GM23338 (cell line): Measurements from ENCODE around the gene TPH1. TPM values are rescaled to one million over a fixed set of nuclear protein-coding genes. Genes with fewer than 3 reads are reported as not detected.

Experiments used
- ATAC-seq: fragments of 200-7000 bp; cut with Tn5 transposase; 3 replicates; pipeline ENCODE4 v1.9.1; 2020
- DNase-seq: peaks from one replicate; pipeline ENCODE4 v3.0.0-alpha.2; 2015; ENCODE audit warnings: low spot score
- H2AFZ ChIP-seq: fragments of 200-600 bp; sonication (generic); 2 replicates; pipeline ENCODE4 v1.8.0; 2016; ENCODE audit warnings: antibody characterized with exemption, mild to moderate bottlenecking, moderate library complexity
- H3F3A ChIP-seq: fragments of 200-600 bp; sonication (generic); replicated peaks from 2 replicates; pipeline ENCODE4 v1.8.0; 2017; ENCODE audit warnings: antibody characterized with exemption, mixed run types, low read depth
- H3K27ac ChIP-seq: fragments of 200-600 bp; sonication (generic); 2 replicates; pipeline ENCODE4 v1.6.1; 2016; ENCODE audit warnings: low read depth
- H3K27me3 ChIP-seq: fragments of 200-600 bp; sonication (generic); 2 replicates; pipeline ENCODE4 v1.8.0; 2016; ENCODE audit warnings: mild to moderate bottlenecking, mixed run types, moderate library complexity; ENCODE audit not compliant: insufficient read depth
- H3K36me3 ChIP-seq: fragments of 200-600 bp; sonication (generic); 2 replicates; pipeline ENCODE4 v1.8.0; 2016; ENCODE audit warnings: mild to moderate bottlenecking; ENCODE audit not compliant: insufficient read depth
- H3K4me1 ChIP-seq: fragments of 200-600 bp; sonication (generic); 2 replicates; pipeline ENCODE4 v1.8.0; 2016; ENCODE audit warnings: mild to moderate bottlenecking, moderate library complexity; ENCODE audit not compliant: insufficient read depth
- H3K4me2 ChIP-seq: fragments of 200-600 bp; sonication (generic); 2 replicates; pipeline ENCODE4 v1.7.1; 2017; ENCODE audit warnings: mixed run types
- H3K4me3 ChIP-seq: fragments of 200-600 bp; sonication (generic); 2 replicates; pipeline ENCODE4 v1.6.1; 2016; ENCODE audit warnings: mixed run types
- H3K79me2 ChIP-seq: fragments of 200-600 bp; sonication (generic); replicated peaks from 2 replicates; pipeline ENCODE4 v1.8.0; 2017; ENCODE audit warnings: mild to moderate bottlenecking; ENCODE audit not compliant: insufficient read depth
- H3K9me2 ChIP-seq: fragments of 200-600 bp; sonication (generic); 2 replicates; pipeline ENCODE4 v1.8.0; 2017; ENCODE audit not compliant: insufficient read depth
- H4K20me1 ChIP-seq: fragments of 200-600 bp; sonication (generic); replicated peaks from 2 replicates; pipeline ENCODE4 v1.8.0; 2017; ENCODE audit warnings: mild to moderate bottlenecking; ENCODE audit not compliant: insufficient read depth
- H3K27ac Mint-ChIP-seq: 2 replicates; pipeline ENCODE4 v1.8.0; 2020; ENCODE audit warnings: inconsistent platforms, mild to moderate bottlenecking, moderate library complexity, mixed read lengths
- H3K27me3 Mint-ChIP-seq: 3 replicates; pipeline ENCODE4 v1.8.0; 2022; ENCODE audit warnings: low read depth, mild to moderate bottlenecking, moderate library complexity, mixed read lengths, inconsistent platforms; ENCODE audit not compliant: insufficient read depth, poor library complexity
- H3K36me3 Mint-ChIP-seq: 3 replicates; pipeline ENCODE4 v1.8.0; 2021; ENCODE audit warnings: low read depth, mild to moderate bottlenecking, inconsistent platforms, moderate library complexity, mixed read lengths
- H3K4me1 Mint-ChIP-seq: 3 replicates; pipeline ENCODE4 v1.8.0; 2020; ENCODE audit warnings: mild to moderate bottlenecking, inconsistent platforms, mixed read lengths
- H3K4me3 Mint-ChIP-seq: 3 replicates; pipeline ENCODE4 v1.8.0; 2021; ENCODE audit warnings: moderate library complexity, mild to moderate bottlenecking, inconsistent platforms, mixed read lengths
- H3K9me3 Mint-ChIP-seq: 3 replicates; pipeline ENCODE4 v1.8.0; 2020; ENCODE audit warnings: moderate library complexity, mild to moderate bottlenecking, inconsistent platforms, mixed read lengths
- CREB1 ChIP-seq: fragments of 250-450 bp; sonication (Bioruptor Pico); IDR thresholded peaks from 2 replicates; pipeline ENCODE4 v1.5.0; 2020; ENCODE audit warnings: low read depth, mild to moderate bottlenecking, moderate library complexity
- ETS1 ChIP-seq: IDR thresholded peaks from 2 replicates; pipeline ENCODE4 v1.6.1; 2016; ENCODE audit warnings: antibody characterized with exemption
- EZH2phosphoT487 ChIP-seq: fragments of 200-600 bp; sonication (generic); IDR thresholded peaks from one replicate; pipeline ENCODE4 v1.8.1; 2018; ENCODE audit warnings: antibody characterized with exemption; ENCODE audit not compliant: unreplicated experiment
- NANOG ChIP-seq: IDR thresholded peaks from 2 replicates; pipeline ENCODE4 v1.6.1; 2016; ENCODE audit warnings: antibody characterized with exemption, borderline replicate concordance
- REST ChIP-seq: IDR thresholded peaks from one replicate; pipeline ENCODE4 v1.6.1; 2018; ENCODE audit warnings: antibody characterized with exemption; ENCODE audit not compliant: unreplicated experiment
- ZNF331 ChIP-seq: fragments of 250-450 bp; sonication (Bioruptor Pico); IDR thresholded peaks from 2 replicates; pipeline ENCODE4 v1.5.0; 2020; ENCODE audit warnings: low read depth, mild to moderate bottlenecking, moderate library complexity
- ZNF462 ChIP-seq: fragments of 250-450 bp; sonication (Bioruptor Pico); IDR thresholded peaks from 2 replicates; pipeline ENCODE4 v1.5.0; 2020; ENCODE audit warnings: mild to moderate bottlenecking, moderate library complexity
- polyA plus RNA-seq: library from polyadenylated mRNA; unstranded; fragments of >200 nt; fragmentation: Nextera tagmentation; extraction: Ambion mirVana; gene quantifications from 2 replicates; pipeline ENCODE4 v1.2.1, GENCODE V29; 2016
- total RNA-seq: library from RNA; depleted of rRNA; stranded (reverse); fragments of >200 nt; shearing (Covaris generic); gene quantifications from 2 replicates; pipeline ENCODE4 v1.2.3, GENCODE V29; 2014

The TPH1 gene
- total and polyA plus RNA-seq, 2 experiments from 2014 or later, result 0.07 to 0.13 TPM

GRCh38 chr11:18022419-18022818 lies 23.6 kb downstream of the TPH1 start:
- Histone ChIP-seq H3K27me3 (no peaks in the 10 kb centered on the region), H2AFZ (no peak overlapping the region), H3F3A (no peaks in the 10 kb centered on the region), H3K79me2 (no peaks in the 10 kb centered on the region), H3K27ac (no peak overlapping the region), H4K20me1 (no peaks in the 10 kb centered on the region), H3K9me2 (no peaks in the 10 kb centered on the region), H3K36me3 (no peaks in the 10 kb centered on the region), H3K4me3 (no peak overlapping the region), H3K4me1 (peaks cover 6% of the 10 kb centered on the region; the same call in 1 of the 2 replicates), H3K4me2 (no peak overlapping the region)
- no peaks in the 10 kb centered on the region for H3K27me3 Mint-ChIP-seq
- H3K27ac Mint-ChIP-seq, result no peak overlapping the region
- no peak for DNase-seq
- H3K9me3 Mint-ChIP-seq, result no peaks in the 10 kb centered on the region
- peaks cover 4% of the 10 kb centered on the region; the same call in 2 of the 3 replicates for H3K4me1 Mint-ChIP-seq
- no peak for TF ChIP-seq ZNF462 (CRISPR knock-in tag)
- no peak for TF ChIP-seq ETS1
- TF ChIP-seq CREB1 (CRISPR knock-in tag), result no peak
- H3K4me3 Mint-ChIP-seq, result no peak overlapping the region
- no peak for ATAC-seq
- H3K36me3 Mint-ChIP-seq, result no peaks in the 10 kb centered on the region

GRCh38 chr11:18019650-18020049 lies 26.4 kb downstream of the TPH1 start:
- no peak for ATAC-seq
- H3K27ac ChIP-seq, result no peak overlapping the region
- H3K4me1 ChIP-seq, result no peaks in the 10 kb centered on the region
- H3K36me3 ChIP-seq, result no peaks in the 10 kb centered on the region
- no peak overlapping the region for H3K4me3 Mint-ChIP-seq
- no peak overlapping the region for H3K4me2 ChIP-seq
- H3K4me1 Mint-ChIP-seq, result peaks cover 5% of the 10 kb centered on the region; the same call in 2 of the 3 replicates
- H3K9me3 Mint-ChIP-seq, result no peaks in the 10 kb centered on the region
- no peaks in the 10 kb centered on the region for H4K20me1 ChIP-seq
- no peak overlapping the region for H3K27ac Mint-ChIP-seq
- no peak for DNase-seq
- H3K36me3 Mint-ChIP-seq, result no peaks in the 10 kb centered on the region
- H3K9me2 ChIP-seq, result no peaks in the 10 kb centered on the region
- H3F3A ChIP-seq, result no peaks in the 10 kb centered on the region
- H2AFZ ChIP-seq, result no peak overlapping the region
- peaks cover 10% of the 10 kb centered on the region for H3K27me3 ChIP-seq
- peaks cover 3% of the 10 kb centered on the region for H3K27me3 Mint-ChIP-seq
- H3K4me3 ChIP-seq, result no peak overlapping the region
- H3K79me2 ChIP-seq, result no peaks in the 10 kb centered on the region
- no peak for TF ChIP-seq NANOG
- TF ChIP-seq REST, result no peak
- TF ChIP-seq EZH2phosphoT487, result no peak
- TF ChIP-seq ZNF331 (CRISPR knock-in tag), result no peak
